Neural cell (in vitro differentiated cells): Measurements from ENCODE around the gene SH3BGR. TPM values are rescaled to one million over a fixed set of nuclear protein-coding genes. Genes with fewer than 3 reads are reported as not detected.

ENCODE experiments used
- H2AFZ ChIP-seq: fragments of 200-600, 300-800 bp; sonication (generic), shearing (Covaris generic); 2 replicates; pipeline ENCODE4 v1.6.0; 2014; ENCODE audit warnings: low read depth, mild to moderate bottlenecking, antibody characterized with exemption, low read length, moderate library complexity
- H3F3A ChIP-seq: fragments of 200-600 bp; shearing (Covaris generic); 2 replicates; pipeline ENCODE4 v1.6.1; 2016; ENCODE audit warnings: mild to moderate bottlenecking, moderate library complexity, mixed read lengths, antibody characterized with exemption, low read length; ENCODE audit not compliant: insufficient read depth, poor library complexity, severe bottlenecking
- H3K27ac ChIP-seq: fragments of 200-600, 300-800 bp; sonication (generic), shearing (Covaris generic); 2 replicates; pipeline ENCODE4 v1.5.1; 2014; ENCODE audit warnings: mild to moderate bottlenecking, low read length, moderate library complexity
- H3K27me3 ChIP-seq: fragments of 300-800, 200-600 bp; sonication (generic), shearing (Covaris generic); 2 replicates; pipeline ENCODE4 v1.6.0; 2014; ENCODE audit warnings: mild to moderate bottlenecking, low read depth, low read length, moderate library complexity; ENCODE audit not compliant: insufficient read depth
- H3K36me3 ChIP-seq: fragments of 300-800, 200-600 bp; sonication (generic), shearing (Covaris generic); 2 replicates; pipeline ENCODE4 v1.5.1; 2014; ENCODE audit warnings: mild to moderate bottlenecking, antibody characterized with exemption, low read length, moderate library complexity; ENCODE audit not compliant: insufficient read depth
- H3K4me2 ChIP-seq: fragments of 300-800, 200-600 bp; sonication (generic), shearing (Covaris generic); 2 replicates; pipeline ENCODE4 v1.6.0; 2014; ENCODE audit warnings: mild to moderate bottlenecking, low read length
- H3K4me3 ChIP-seq: fragments of 300-800, 200-600 bp; sonication (generic), shearing (Covaris generic); 2 replicates; pipeline ENCODE4 v1.5.1; 2014; ENCODE audit warnings: mild to moderate bottlenecking, low read length, moderate library complexity
- H3K79me2 ChIP-seq: fragments of 200-600 bp; shearing (Covaris generic); replicated peaks from 2 replicates; pipeline ENCODE4 v1.6.0; 2014; ENCODE audit warnings: mild to moderate bottlenecking, low read length, moderate library complexity; ENCODE audit not compliant: insufficient read depth
- H3K9ac ChIP-seq: fragments of 300-800, 200-600 bp; sonication (generic), shearing (Covaris generic); 2 replicates; pipeline ENCODE4 v1.6.1; 2016; ENCODE audit warnings: mild to moderate bottlenecking, low read length, mixed read lengths
- H3K9me2 ChIP-seq: fragments of 200-600 bp; shearing (Covaris generic); 2 replicates; pipeline ENCODE4 v1.6.1; 2016; ENCODE audit warnings: mild to moderate bottlenecking, low read length, mixed read lengths; ENCODE audit not compliant: insufficient read depth
- H3K9me3 ChIP-seq: fragments of 200-600, 300-800 bp; sonication (generic), shearing (Covaris generic); 2 replicates; pipeline ENCODE4 v1.6.1; 2016; ENCODE audit warnings: mild to moderate bottlenecking, mixed run types, low read length, moderate library complexity, mixed read lengths
- H4K20me1 ChIP-seq: fragments of 200-600 bp; shearing (Covaris generic); 2 replicates; pipeline ENCODE4 v1.6.1; 2016; ENCODE audit warnings: mild to moderate bottlenecking, mixed run types; ENCODE audit not compliant: insufficient read depth
- CTCF ChIP-seq: fragments of 450-650 bp; IDR thresholded peaks from 2 replicates; pipeline ENCODE4 v1.5.1; 2014; ENCODE audit warnings: antibody characterized with exemption, mild to moderate bottlenecking, moderate library complexity; ENCODE audit not compliant: poor library complexity, severe bottlenecking
- EP300 ChIP-seq: fragments of 450-650 bp; conservative IDR thresholded peaks from 2 replicates; pipeline ENCODE4 v1.6.1; 2014; ENCODE audit warnings: antibody characterized with exemption, mild to moderate bottlenecking, moderate library complexity; ENCODE audit not compliant: poor library complexity, severe bottlenecking
- EZH2 ChIP-seq: fragments of 200-600, 300-800 bp; shearing (Covaris generic), sonication (generic); IDR thresholded peaks from 2 replicates; pipeline ENCODE4 v1.6.1; 2014; ENCODE audit warnings: antibody characterized with exemption, low read length, borderline replicate concordance, mild to moderate bottlenecking; ENCODE audit not compliant: insufficient read depth, poor library complexity, severe bottlenecking
- MXI1 ChIP-seq: fragments of 450-650 bp; conservative IDR thresholded peaks from 2 replicates; pipeline ENCODE4 v1.6.1; 2014; ENCODE audit warnings: antibody characterized with exemption, mild to moderate bottlenecking; ENCODE audit not compliant: poor library complexity, severe bottlenecking
- POLR2AphosphoS5 ChIP-seq: IDR thresholded peaks from 2 replicates; pipeline ENCODE4 v1.6.1; 2012
- RAD21 ChIP-seq: fragments of 450-650 bp; conservative IDR thresholded peaks from 2 replicates; pipeline ENCODE4 v1.6.1; 2014; ENCODE audit warnings: antibody characterized with exemption, mild to moderate bottlenecking, moderate library complexity
- REST ChIP-seq: IDR thresholded peaks from 2 replicates; pipeline ENCODE4 v1.6.1; 2012; ENCODE audit warnings: borderline replicate concordance
- SMC3 ChIP-seq: fragments of 450-650 bp; conservative IDR thresholded peaks from 2 replicates; pipeline ENCODE4 v1.6.1; 2014; ENCODE audit warnings: antibody characterized with exemption, mild to moderate bottlenecking, moderate library complexity; ENCODE audit not compliant: poor library complexity
- TAF1 ChIP-seq: IDR thresholded peaks from 2 replicates; pipeline ENCODE4 v1.6.1; 2012; ENCODE audit warnings: low read depth
- polyA plus RNA-seq: library from polyadenylated mRNA; depleted of rRNA; stranded (reverse); fragments of >200 nt; gene quantifications from 2 replicates; pipeline ENCODE4 v1.2.3, GENCODE V29; 2014

The SH3BGR gene
- polyA plus RNA-seq, 1 donor from 2014 or later, result 13.8 TPM

- no peaks in the 10 kb centered on the region for H3K79me2 ChIP-seq
- no peak for TF ChIP-seq POLR2AphosphoS5
- TF ChIP-seq CTCF, result no peak
- TF ChIP-seq TAF1, result no peak
- TF ChIP-seq EZH2, result no peak
- no peak for TF ChIP-seq RAD21
- no peak for TF ChIP-seq EP300
- no peak for TF ChIP-seq SMC3
- TF ChIP-seq REST, result no peak
- TF ChIP-seq MXI1, result no peak
- H3K4me2 ChIP-seq, result no peak overlapping the region
- H3K27ac ChIP-seq, result no peak overlapping the region
- H4K20me1 ChIP-seq, result no peaks in the 10 kb centered on the region
- H3K4me3 ChIP-seq, result no peak overlapping the region
- H2AFZ ChIP-seq, result no peak overlapping the region
- no peaks in the 10 kb centered on the region for H3K36me3 ChIP-seq
- H3K27me3 ChIP-seq, result no peaks in the 10 kb centered on the region
- no peaks in the 10 kb centered on the region for H3K9me2 ChIP-seq
- no peaks in the 10 kb centered on the region for H3K9me3 ChIP-seq
- H3F3A ChIP-seq, result no peaks in the 10 kb centered on the region
- no peak overlapping the region for H3K9ac ChIP-seq
These were observed 21.0 kb downstream of the SH3BGR start for GRCh38 chr21:39472786-39473185.

- Histone ChIP-seq H3K27ac (no peak overlapping the region), H2AFZ (no peak overlapping the region), H3K79me2 (no peaks in the 10 kb centered on the region), H3K9ac (no peak overlapping the region), H3K9me3 (no peaks in the 10 kb centered on the region), H3K4me2 (no peak overlapping the region), H3F3A (no peaks in the 10 kb centered on the region), H3K36me3 (no peaks in the 10 kb centered on the region), H3K9me2 (no peaks in the 10 kb centered on the region), H3K4me3 (no peak overlapping the region), H4K20me1 (no peaks in the 10 kb centered on the region), H3K27me3 (no peaks in the 10 kb centered on the region)
- no peak for TF ChIP-seq EP300
- no peak for TF ChIP-seq SMC3
These were observed 22.8 kb downstream of the SH3BGR start for GRCh38 chr21:39474611-39475010.
